Endothelial cell of umbilical vein (primary cell): ENCODE results near the gene ARHGAP32. TPM values are rescaled to one million over a fixed set of nuclear protein-coding genes. Genes with fewer than 3 reads are reported as not detected.

Experiments used
- BruUV-seq: library from RNA; stranded (reverse); fragments of 400-500 nt; replicated peaks from 2 replicates; lab custom pipeline; 2021; lab: Mats Ljungman, UMichigan
- CTCF ChIA-PET: fragments of 300-600, 350-600 bp; sonication (Branson Sonifier 250); formaldehyde crosslinking; loops from one replicate; lab custom pipeline; 2021; ENCODE audit warnings: antibody characterized with exemption, inconsistent platforms; lab: Charles Lee
- POLR2A ChIA-PET: fragments of 300-600, 350-600 bp; sonication (Branson Sonifier 250); formaldehyde crosslinking; loops from one replicate; lab custom pipeline; 2021; ENCODE audit warnings: antibody characterized with exemption, inconsistent platforms; lab: Charles Lee
- DNase-seq: peaks from one replicate; pipeline ENCODE4 v3.0.0-alpha.2; 2011; ENCODE audit warnings: low read depth, low spot score
- FAIRE-seq: peaks from 2 replicates; lab custom pipeline; 2011; peaks lifted over from hg19 to GRCh38; lab: Jason Lieb, UNC
- H2AFZ ChIP-seq: 2 replicates; pipeline ENCODE4 v1.6.0; 2012; ENCODE audit warnings: low read depth, low read length, control low read depth, inconsistent platforms
- H3K27ac ChIP-seq: 2 replicates; pipeline ENCODE4 v1.5.1; 2011; ENCODE audit warnings: low read depth, mild to moderate bottlenecking, control low read depth, low read length, moderate library complexity; ENCODE audit not compliant: insufficient read depth
- H3K27me3 ChIP-seq, 2 experiments: 2 replicates each; pipeline versions ENCODE4 v1.6.0 to v1.6.1; 2011; ENCODE audit warnings: low read length in 2 of 2, mixed read lengths in 1 of 2; ENCODE audit not compliant: control insufficient read depth in 2 of 2, insufficient read depth in 2 of 2
- H3K36me3 ChIP-seq, 2 experiments: 2 replicates in 1 of 2; 3 replicates in 1 of 2; pipeline ENCODE4 v1.5.1; 2011; ENCODE audit warnings: low read length in 2 of 2, mild to moderate bottlenecking in 1 of 2, moderate library complexity in 1 of 2; ENCODE audit not compliant: control insufficient read depth in 2 of 2, insufficient read depth in 2 of 2; ENCODE audit errors: extremely low read depth in 1 of 2
- H3K4me1 ChIP-seq: 3 replicates; pipeline ENCODE4 v1.5.1; 2011; ENCODE audit warnings: mild to moderate bottlenecking, low read length; ENCODE audit not compliant: control insufficient read depth, insufficient read depth; ENCODE audit errors: extremely low read depth
- H3K4me2 ChIP-seq: 2 replicates; pipeline ENCODE4 v1.6.1; 2011; ENCODE audit warnings: low read length, control low read depth, mixed read lengths; ENCODE audit not compliant: insufficient read depth
- H3K4me3 ChIP-seq, 3 experiments: fragments of 200-600 bp in 1 of 3; sonication (generic), shearing (Covaris generic) in 1 of 3; replicated peaks in 1 of 3; 2 replicates each; pipeline ENCODE4 v1.5.1; 2011 to 2016; ENCODE audit warnings: control low read depth in 3 of 3, low read length in 3 of 3, mild to moderate bottlenecking in 2 of 3, inconsistent platforms in 1 of 3, low read depth in 1 of 3, moderate library complexity in 1 of 3; ENCODE audit not compliant: insufficient read depth in 1 of 3
- H3K79me2 ChIP-seq: 2 replicates; pipeline ENCODE4 v1.6.0; 2012; ENCODE audit warnings: low read length, inconsistent platforms; ENCODE audit not compliant: control insufficient read depth, insufficient read depth
- H3K9ac ChIP-seq: replicated peaks from 2 replicates; pipeline ENCODE3; 2011; ENCODE audit warnings: low read length, control low read depth; ENCODE audit not compliant: insufficient read depth; ENCODE audit errors: extremely low read depth
- H3K9me1 ChIP-seq: replicated peaks from 3 replicates; pipeline ENCODE4 v1.6.0; 2011; ENCODE audit warnings: mild to moderate bottlenecking, low read length; ENCODE audit not compliant: control insufficient read depth, insufficient read depth; ENCODE audit errors: extremely low read depth
- H3K9me3 ChIP-seq: replicated peaks from 2 replicates; pipeline ENCODE4 v1.5.1; 2012; ENCODE audit warnings: low read length, inconsistent platforms; ENCODE audit not compliant: control insufficient read depth, insufficient read depth
- H4K20me1 ChIP-seq: replicated peaks from 2 replicates; pipeline ENCODE3; 2011; ENCODE audit warnings: mild to moderate bottlenecking, low read length; ENCODE audit not compliant: control insufficient read depth, insufficient read depth; ENCODE audit errors: extremely low read depth
- EZH2 ChIP-seq: IDR thresholded peaks from 2 replicates; pipeline ENCODE4 v1.6.1; 2012; ENCODE audit warnings: borderline replicate concordance, low read depth, mild to moderate bottlenecking, moderate library complexity, low read length, inconsistent platforms; ENCODE audit not compliant: severe bottlenecking
- JUN ChIP-seq: IDR thresholded peaks from 2 replicates; pipeline ENCODE4 v1.6.1; 2011; ENCODE audit warnings: borderline replicate concordance, low read depth; ENCODE audit not compliant: insufficient read length, insufficient read depth
- MAX ChIP-seq: IDR thresholded peaks from 2 replicates; pipeline ENCODE4 v1.6.1; 2011; ENCODE audit not compliant: insufficient read depth, insufficient read length
- POLR2AphosphoS5 ChIP-seq: IDR thresholded peaks from 2 replicates; pipeline ENCODE4 v1.6.1; 2012; ENCODE audit warnings: low read depth, mild to moderate bottlenecking, control low read depth, low read length, moderate library complexity; ENCODE audit not compliant: insufficient read depth
- dilution Hi-C: fragments of 300-500 bp; cut with MboI; formaldehyde crosslinking; loops from one replicate; pipeline ENCODE4 v1.15.0; 2019; ENCODE audit warnings: low sequenced_read_pairs; ENCODE audit not compliant: extremely low pct_ligation_motif_present
- intact Hi-C: fragments of 100-400 bp; cut with micrococcal nuclease; formaldehyde crosslinking; loops from one replicate; pipeline ENCODE4 v1.10.0; 2022
- polyA plus RNA-seq, 4 experiments: library from polyadenylated mRNA; depleted of rRNA in 3 of 4; stranded (reverse) in 3 of 4; unstranded in 1 of 4; fragments of >200 nt; gene quantifications; 2 replicates each; pipeline versions ENCODE4 v1.2.1 to v1.2.3, GENCODE V29; 2011 to 2012; ENCODE audit warnings: missing spikeins in 1 of 4
- total RNA-seq: library from RNA; stranded (reverse); gene quantifications from 2 replicates; pipeline ENCODE4 v1.2.3, GENCODE V29; 2021

ARHGAP32 gene
- total and polyA plus RNA-seq, 2 donors (not counting 3 experiments of a cell fraction or from before 2014, with no cell fraction given): 3.4 to 9.1 TPM

GRCh38 chr11:128931668-128932067 is 260.5 kb downstream of the ARHGAP32 start:
- TF ChIP-seq JUN: no peak
- TF ChIP-seq EZH2: no peak
- H3K79me2 ChIP-seq: no peaks in the 10 kb centered on the region
- no peak overlapping the region for H3K4me2 ChIP-seq
- no peak overlapping the region for H3K4me3 ChIP-seq
- no peak overlapping the region for H2AFZ ChIP-seq
- no peaks in the 10 kb centered on the region for H3K9me3 ChIP-seq
- H3K27me3 ChIP-seq: no peaks in the 10 kb centered on the region
- H3K4me1 ChIP-seq: no peaks in the 10 kb centered on the region
- no peaks in the 10 kb centered on the region for H4K20me1 ChIP-seq
- no peak overlapping the region for H3K27ac ChIP-seq
- DNase-seq: no peak
- ChIA-PET POLR2A (no interaction called here), CTCF (no interaction called here)
- H3K9me1 ChIP-seq: no peaks in the 10 kb centered on the region
- dilution Hi-C loops (no loop called here), intact Hi-C loops (no loop called here)
- no TSS peak for BruUV-seq
- H3K9ac ChIP-seq: no peak overlapping the region
- no peaks in the 10 kb centered on the region for H3K36me3 ChIP-seq
- no peak for FAIRE-seq

- Histone ChIP-seq H3K36me3 (no peaks in the 10 kb centered on the region), H2AFZ (no peak overlapping the region), H3K4me2 (no peak overlapping the region), H3K4me1 (no peaks in the 10 kb centered on the region), H3K9ac (no peak overlapping the region), H3K27me3 (peaks cover 0 to 2% of the 10 kb centered on the region in 2 experiments), H3K79me2 (no peaks in the 10 kb centered on the region), H4K20me1 (no peaks in the 10 kb centered on the region), H3K4me3 (no peak overlapping the region), H3K27ac (no peak overlapping the region), H3K9me1 (no peaks in the 10 kb centered on the region), H3K9me3 (no peaks in the 10 kb centered on the region)
- TF ChIP-seq POLR2AphosphoS5 (no peak), MAX (no peak)
- POLR2A ChIA-PET: no interaction called here
- FAIRE-seq: no peak
- BruUV-seq: no TSS peak
- dilution Hi-C loops: no loop called here
- DNase-seq: no peak
- CTCF ChIA-PET: no interaction called here
- intact Hi-C loops: no loop called here
These were observed 261.1 kb downstream of the ARHGAP32 start for GRCh38 chr11:128931066-128931465.
